Measurements from ENCODE around the gene PTPRT. TPM values are rescaled to one million over a fixed set of nuclear protein-coding genes. Genes with fewer than 3 reads are reported as not detected.

PTPRT gene
- total RNA-seq (under 1 TPM; 0.18 to 0.19 TPM), polyA plus RNA-seq (under 1 TPM in 1 of 2 donors, not detected in 1; 0.03 TPM)
- long read RNA-seq, donor 1: 0 reads
- long read RNA-seq, donor 2: 0 reads

- ATAC-seq (ENCODE audit: low FRiP score) (no peak), DNase-seq (no peak)
- H3K4me1 ChIP-seq (ENCODE audit: control insufficient read depth in 1 of 2, insufficient read depth in 2 of 2, low read length in 2 of 2): no peaks in the 10 kb centered on the region
- 1% methylated on average over 44 to 115 of the region's 115 CpGs for WGBS, 2 donors
- no peaks in the 10 kb centered on the region for H3K9me3 ChIP-seq (ENCODE audit: control insufficient read depth, low read length)
- no peak within 1 kb of the TSS for H3K27ac ChIP-seq (ENCODE audit: low read depth in 1 of 2, low read length in 2 of 2)
- no peaks in the 10 kb centered on the region for H3K27me3 ChIP-seq (ENCODE audit: control insufficient read depth in 1 of 2, insufficient read depth in 2 of 2, low read length in 1 of 2)
- H3K36me3 ChIP-seq (ENCODE audit: control insufficient read depth in 1 of 2, insufficient read depth in 2 of 2, low read length in 1 of 2): no peaks in the 10 kb centered on the region
- intact Hi-C loops (cut with DNase I): loop anchor here (5.0 kb wide), 2 partner anchors 58 to 1452 kb away; no protein-coding TSS in a partner anchor
- peak within 1 kb of the TSS in 1 of 2 donors; percentile 12 for H3K4me3 ChIP-seq (ENCODE audit: low read length in 2 of 2)
These were observed at the start of gene PTPRT for GRCh38 chr20:43189554-43190331. Gene PTPRT, minus strand, starts transcription at chr20:43189906. Its CDS starts 173 bp downstream, at chr20:43189733.

DNA sequence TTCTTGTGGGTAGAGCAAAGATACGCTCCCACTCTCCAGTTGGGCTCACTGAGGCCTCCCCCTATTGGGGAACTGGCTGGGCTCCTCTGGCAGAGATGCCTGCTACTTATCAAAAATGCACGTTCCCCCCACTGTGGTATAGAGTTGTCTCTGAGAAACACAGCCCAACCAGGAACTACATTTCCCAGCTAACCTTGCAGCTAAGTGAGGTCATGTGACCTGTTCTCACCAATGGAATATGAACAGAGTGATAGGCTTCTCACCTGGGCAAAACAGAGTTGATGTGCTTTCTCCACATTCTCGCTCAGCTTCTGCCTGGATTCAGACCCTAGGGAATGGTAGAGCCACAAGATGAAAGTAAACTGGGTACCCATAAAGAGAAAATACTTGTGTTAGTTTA is 49.1 kb upstream of the PTPRT start:
- no peak for DNase-seq
- intact Hi-C loops (cut with DNase I): no loop called here
- ATAC-seq (ENCODE audit: low FRiP score): no peak
- Histone ChIP-seq H3K27me3 (ENCODE audit: control insufficient read depth in 1 of 2, insufficient read depth in 2 of 2, low read length in 1 of 2) (no peaks in the 10 kb centered on the region), H3K9me3 (ENCODE audit: control insufficient read depth, low read length) (no peaks in the 10 kb centered on the region), H3K4me1 (ENCODE audit: control insufficient read depth in 1 of 2, insufficient read depth in 2 of 2, low read length in 2 of 2) (no peaks in the 10 kb centered on the region), H3K4me3 (ENCODE audit: low read length in 2 of 2) (no peak overlapping the region), H3K27ac (ENCODE audit: low read depth in 1 of 2, low read length in 2 of 2) (no peak overlapping the region), H3K36me3 (ENCODE audit: control insufficient read depth in 1 of 2, insufficient read depth in 2 of 2, low read length in 1 of 2) (no peaks in the 10 kb centered on the region)
- WGBS, 2 donors: 61 to 66% methylated on average over 3 of the region's 3 CpGs

DNA sequence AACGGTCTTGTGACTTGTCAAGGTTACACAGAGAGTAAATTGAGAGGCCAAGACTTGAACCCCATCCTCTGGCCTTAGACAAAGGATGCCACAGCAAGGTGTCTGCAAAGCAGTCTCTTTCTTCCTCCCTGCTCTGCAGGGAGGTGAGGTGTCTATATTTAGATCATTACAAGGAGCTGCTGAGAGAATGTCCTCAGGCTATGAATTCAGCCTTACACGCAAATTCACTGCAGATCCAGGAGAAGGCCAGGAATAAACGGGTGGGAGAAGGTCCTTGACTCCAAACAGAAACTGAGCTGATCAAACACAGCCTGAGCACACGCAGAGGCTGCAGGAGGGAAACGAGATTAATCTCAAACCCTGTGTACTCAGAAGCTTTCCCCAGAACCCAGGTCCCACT is 48.6 kb upstream of the PTPRT start:
- Histone ChIP-seq H3K36me3 (ENCODE audit: control insufficient read depth in 1 of 2, insufficient read depth in 2 of 2, low read length in 1 of 2) (no peaks in the 10 kb centered on the region), H3K27me3 (ENCODE audit: control insufficient read depth in 1 of 2, insufficient read depth in 2 of 2, low read length in 1 of 2) (no peaks in the 10 kb centered on the region), H3K9me3 (ENCODE audit: control insufficient read depth, low read length) (no peaks in the 10 kb centered on the region), H3K27ac (ENCODE audit: low read depth in 1 of 2, low read length in 2 of 2) (no peak overlapping the region), H3K4me3 (ENCODE audit: low read length in 2 of 2) (no peak overlapping the region), H3K4me1 (ENCODE audit: control insufficient read depth in 1 of 2, insufficient read depth in 2 of 2, low read length in 2 of 2) (no peaks in the 10 kb centered on the region)
- ATAC-seq (ENCODE audit: low FRiP score): no peak
- DNase-seq: no peak
- 38 to 46% methylated on average over 5 of the region's 5 CpGs for WGBS, 2 donors
- intact Hi-C loops (cut with DNase I): no loop called here

DNA sequence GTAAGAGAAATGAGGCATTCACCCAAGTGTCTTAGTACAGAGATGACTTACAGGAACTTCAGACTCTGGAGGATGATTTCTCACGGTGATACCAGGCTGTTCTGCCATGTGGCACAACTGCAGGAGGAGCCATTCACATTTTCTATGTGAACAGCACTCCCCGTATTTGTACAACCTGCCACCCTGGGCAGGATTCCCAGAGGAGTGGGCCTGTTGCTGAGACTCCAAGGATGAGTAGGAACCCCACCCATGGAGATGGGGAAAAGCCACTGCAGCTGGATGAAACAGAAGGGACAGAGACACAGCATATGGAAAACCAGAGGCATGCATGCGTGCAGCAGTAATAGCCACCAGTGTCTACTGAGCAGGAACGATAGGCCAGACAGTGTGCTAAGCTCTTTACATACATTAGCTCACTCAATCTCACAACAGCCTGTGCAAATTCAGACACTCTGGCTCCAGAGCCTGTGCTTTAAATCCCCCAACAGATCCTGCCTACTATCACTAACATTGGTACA is 48.0 kb upstream of the PTPRT start:
- H3K36me3 ChIP-seq (ENCODE audit: control insufficient read depth in 1 of 2, insufficient read depth in 2 of 2, low read length in 1 of 2): no peaks in the 10 kb centered on the region
- no peak overlapping the region for H3K4me3 ChIP-seq (ENCODE audit: low read length in 2 of 2)
- no peak overlapping the region for H3K27ac ChIP-seq (ENCODE audit: low read depth in 1 of 2, low read length in 2 of 2)
- WGBS, 2 donors: 91 to 96% methylated on average over 4 of the region's 4 CpGs
- no peaks in the 10 kb centered on the region for H3K4me1 ChIP-seq (ENCODE audit: control insufficient read depth in 1 of 2, insufficient read depth in 2 of 2, low read length in 2 of 2)
- DNase-seq: no peak
- intact Hi-C loops (cut with DNase I): no loop called here
- H3K27me3 ChIP-seq (ENCODE audit: control insufficient read depth in 1 of 2, insufficient read depth in 2 of 2, low read length in 1 of 2): no peaks in the 10 kb centered on the region
- no peak for ATAC-seq (ENCODE audit: low FRiP score)
- H3K9me3 ChIP-seq (ENCODE audit: control insufficient read depth, low read length): no peaks in the 10 kb centered on the region

- Histone ChIP-seq H3K27me3 (ENCODE audit: control insufficient read depth in 1 of 2, insufficient read depth in 2 of 2, low read length in 1 of 2) (no peaks in the 10 kb centered on the region), H3K9me3 (ENCODE audit: control insufficient read depth, low read length) (no peaks in the 10 kb centered on the region), H3K4me1 (ENCODE audit: control insufficient read depth in 1 of 2, insufficient read depth in 2 of 2, low read length in 2 of 2) (no peaks in the 10 kb centered on the region), H3K36me3 (ENCODE audit: control insufficient read depth in 1 of 2, insufficient read depth in 2 of 2, low read length in 1 of 2) (no peaks in the 10 kb centered on the region), H3K4me3 (ENCODE audit: low read length in 2 of 2) (no peak overlapping the region), H3K27ac (ENCODE audit: low read depth in 1 of 2, low read length in 2 of 2) (no peak overlapping the region)
- DNase-seq: no peak
- 64 to 74% methylated on average over 2 of the region's 2 CpGs for WGBS, 2 donors
- intact Hi-C loops (cut with DNase I): no loop called here
- ATAC-seq (ENCODE audit: low FRiP score): no peak
These were observed 46.3 kb upstream of the PTPRT start for GRCh38 chr20:43235998-43236397.

- 73 to 91% methylated on average over 1 of the region's 1 CpG for WGBS, 2 donors
- no peaks in the 10 kb centered on the region for H3K9me3 ChIP-seq (ENCODE audit: control insufficient read depth, low read length)
These were observed 42.1 kb upstream of the PTPRT start for GRCh38 chr20:43231829-43232228.

GRCh38 chr20:43229696-43230095 is 40.0 kb upstream of the PTPRT start:
- DNase-seq (no peak), ATAC-seq (ENCODE audit: low FRiP score) (no peak)
- WGBS, 2 donors: 87 to 88% methylated on average over 3 of the region's 3 CpGs
- H3K27me3 ChIP-seq (ENCODE audit: control insufficient read depth in 1 of 2, insufficient read depth in 2 of 2, low read length in 1 of 2): no peaks in the 10 kb centered on the region
- no peaks in the 10 kb centered on the region for H3K9me3 ChIP-seq (ENCODE audit: control insufficient read depth, low read length)
- no peaks in the 10 kb centered on the region for H3K4me1 ChIP-seq (ENCODE audit: control insufficient read depth in 1 of 2, insufficient read depth in 2 of 2, low read length in 2 of 2)
- H3K36me3 ChIP-seq (ENCODE audit: control insufficient read depth in 1 of 2, insufficient read depth in 2 of 2, low read length in 1 of 2): no peaks in the 10 kb centered on the region
- intact Hi-C loops (cut with DNase I): no loop called here
- H3K4me3 ChIP-seq (ENCODE audit: low read length in 2 of 2): no peak overlapping the region
- no peak overlapping the region for H3K27ac ChIP-seq (ENCODE audit: low read depth in 1 of 2, low read length in 2 of 2)

More at GRCh38 chr20:43231829-43232228, 42.1 kb upstream of the PTPRT start:
- no peak for DNase-seq
- no peak overlapping the region for H3K27ac ChIP-seq (ENCODE audit: low read depth in 1 of 2, low read length in 2 of 2)
- H3K36me3 ChIP-seq (ENCODE audit: control insufficient read depth in 1 of 2, insufficient read depth in 2 of 2, low read length in 1 of 2): no peaks in the 10 kb centered on the region
- no peaks in the 10 kb centered on the region for H3K4me1 ChIP-seq (ENCODE audit: control insufficient read depth in 1 of 2, insufficient read depth in 2 of 2, low read length in 2 of 2)
- no peaks in the 10 kb centered on the region for H3K27me3 ChIP-seq (ENCODE audit: control insufficient read depth in 1 of 2, insufficient read depth in 2 of 2, low read length in 1 of 2)
- H3K4me3 ChIP-seq (ENCODE audit: low read length in 2 of 2): no peak overlapping the region
- ATAC-seq (ENCODE audit: low FRiP score): no peak
- intact Hi-C loops (cut with DNase I): no loop called here

DNA sequence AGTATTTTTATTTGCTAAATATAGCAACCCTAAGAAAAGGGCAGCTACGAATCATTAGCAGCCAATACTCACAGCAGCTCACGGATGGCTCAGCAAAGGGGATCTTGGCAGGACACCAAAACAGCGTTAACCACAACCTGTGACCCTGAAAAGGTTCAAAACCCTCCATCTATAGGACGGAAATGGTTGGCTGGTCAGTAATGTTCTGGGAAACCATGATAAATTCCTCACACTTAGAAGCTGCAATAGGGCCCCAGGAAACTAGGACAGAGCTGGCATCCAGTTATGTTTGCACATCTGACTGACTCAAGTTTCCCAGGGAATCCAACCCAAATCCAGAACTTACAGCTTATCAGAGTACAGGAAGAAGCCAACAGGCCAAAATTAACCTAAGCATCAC is 30.9 kb upstream of the PTPRT start:
- intact Hi-C loops (cut with DNase I): no loop called here
- no peaks in the 10 kb centered on the region for H3K27me3 ChIP-seq (ENCODE audit: control insufficient read depth in 1 of 2, insufficient read depth in 2 of 2, low read length in 1 of 2)
- no peaks in the 10 kb centered on the region for H3K9me3 ChIP-seq (ENCODE audit: control insufficient read depth, low read length)
- H3K36me3 ChIP-seq (ENCODE audit: control insufficient read depth in 1 of 2, insufficient read depth in 2 of 2, low read length in 1 of 2): no peaks in the 10 kb centered on the region
- DNase-seq: peak; percentile 75 to 77
- no peak overlapping the region for H3K4me3 ChIP-seq (ENCODE audit: low read length in 2 of 2)
- 1 to 4% methylated on average over 4 of the region's 4 CpGs for WGBS, 2 donors
- ATAC-seq (ENCODE audit: low FRiP score): peak; percentile 54
- H3K27ac ChIP-seq (ENCODE audit: low read depth in 1 of 2, low read length in 2 of 2): peak overlapping the region; percentile 38 to 48
- peaks cover 4 to 5% of the 10 kb centered on the region in 2 donors for H3K4me1 ChIP-seq (ENCODE audit: control insufficient read depth in 1 of 2, insufficient read depth in 2 of 2, low read length in 2 of 2)

GRCh38 chr20:43210901-43211300 is 21.2 kb upstream of the PTPRT start:
- H3K4me1 ChIP-seq (ENCODE audit: control insufficient read depth in 1 of 2, insufficient read depth in 2 of 2, low read length in 2 of 2): no peaks in the 10 kb centered on the region
- ATAC-seq (ENCODE audit: low FRiP score) (no peak), DNase-seq (no peak)
- 80 to 82% methylated on average over 3 of the region's 3 CpGs for WGBS, 2 donors
- no peak overlapping the region for H3K4me3 ChIP-seq (ENCODE audit: low read length in 2 of 2)
- no peaks in the 10 kb centered on the region for H3K36me3 ChIP-seq (ENCODE audit: control insufficient read depth in 1 of 2, insufficient read depth in 2 of 2, low read length in 1 of 2)
- intact Hi-C loops (cut with DNase I): loop anchor here in 1 of 2 donors (10.0 kb wide), 1 partner anchor 244 kb away; the partner anchor contains the start of gene SRSF6
- no peaks in the 10 kb centered on the region for H3K27me3 ChIP-seq (ENCODE audit: control insufficient read depth in 1 of 2, insufficient read depth in 2 of 2, low read length in 1 of 2)
- H3K9me3 ChIP-seq (ENCODE audit: control insufficient read depth, low read length): no peaks in the 10 kb centered on the region
- H3K27ac ChIP-seq (ENCODE audit: low read depth in 1 of 2, low read length in 2 of 2): no peak overlapping the region

Measured in aorta (tissue), 5 donors.